WERI-Rb-1 (cell line): ENCODE measurements around the gene PGGHG.
"Not testable (repeated sequence)": the region's sequence is repeated elsewhere in the genome, so short reads cannot be mapped to it uniquely, and the experiment has no call there.

ENCODE experiments used
- DNase-seq: peaks from one replicate; pipeline ENCODE4 v3.0.0-alpha.2; 2020
- H3K27ac ChIP-seq: fragments of 250-450 bp; sonication (Bioruptor Pico); 2 replicates; pipeline ENCODE4 v1.5.1; 2020; ENCODE audit warnings: mild to moderate bottlenecking, moderate library complexity
- H3K27me3 ChIP-seq: fragments of 250-450 bp; sonication (Bioruptor Pico); 2 replicates; pipeline ENCODE4 v1.5.1; 2021; ENCODE audit warnings: mild to moderate bottlenecking, low read depth, moderate library complexity; ENCODE audit not compliant: insufficient read depth, severe bottlenecking
- H3K36me3 ChIP-seq: fragments of 250-450 bp; sonication (Bioruptor Pico); 2 replicates; pipeline ENCODE4 v1.5.1; 2020; ENCODE audit warnings: mild to moderate bottlenecking, moderate library complexity
- H3K4me3 ChIP-seq: 2 replicates; pipeline ENCODE4 v1.5.1; 2011; ENCODE audit warnings: low read depth, mild to moderate bottlenecking, control low read depth, low read length
- H3K9me3 ChIP-seq: fragments of 250-450 bp; sonication (Bioruptor Pico); 2 replicates; pipeline ENCODE4 v1.5.1; 2021; ENCODE audit warnings: mild to moderate bottlenecking, moderate library complexity; ENCODE audit not compliant: severe bottlenecking
- TF ChIP-seq, protein P1 (sequence below): IDR thresholded peaks from 2 replicates; pipeline ENCODE4 v1.5.1; 2011; ENCODE audit warnings: low read depth, mild to moderate bottlenecking, control low read depth, inconsistent platforms, low read length

Gene PGGHG

DNA sequence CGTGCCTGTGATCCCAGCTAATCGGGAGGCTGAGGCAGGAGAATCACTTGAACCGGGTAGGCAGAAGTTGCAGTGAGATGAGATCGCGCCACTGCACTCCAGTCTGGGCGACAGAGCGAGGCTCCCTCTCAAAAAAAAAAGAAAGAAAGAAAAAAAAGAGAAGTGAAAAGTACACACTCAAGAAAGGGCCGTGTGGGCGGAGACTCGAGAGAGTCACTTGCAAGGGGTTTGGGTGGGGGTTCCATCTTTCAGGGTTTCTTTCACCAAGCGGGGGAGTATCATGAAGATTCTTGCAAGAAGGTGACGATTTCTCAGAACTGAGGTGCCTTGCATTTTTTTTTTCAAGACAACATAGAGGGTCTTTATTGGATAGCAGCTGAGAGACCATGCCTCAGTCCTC is 14.4 kb downstream of the PGGHG start:
- no peaks in the 10 kb centered on the region for H3K9me3 ChIP-seq
- TF ChIP-seq, protein P1, sequence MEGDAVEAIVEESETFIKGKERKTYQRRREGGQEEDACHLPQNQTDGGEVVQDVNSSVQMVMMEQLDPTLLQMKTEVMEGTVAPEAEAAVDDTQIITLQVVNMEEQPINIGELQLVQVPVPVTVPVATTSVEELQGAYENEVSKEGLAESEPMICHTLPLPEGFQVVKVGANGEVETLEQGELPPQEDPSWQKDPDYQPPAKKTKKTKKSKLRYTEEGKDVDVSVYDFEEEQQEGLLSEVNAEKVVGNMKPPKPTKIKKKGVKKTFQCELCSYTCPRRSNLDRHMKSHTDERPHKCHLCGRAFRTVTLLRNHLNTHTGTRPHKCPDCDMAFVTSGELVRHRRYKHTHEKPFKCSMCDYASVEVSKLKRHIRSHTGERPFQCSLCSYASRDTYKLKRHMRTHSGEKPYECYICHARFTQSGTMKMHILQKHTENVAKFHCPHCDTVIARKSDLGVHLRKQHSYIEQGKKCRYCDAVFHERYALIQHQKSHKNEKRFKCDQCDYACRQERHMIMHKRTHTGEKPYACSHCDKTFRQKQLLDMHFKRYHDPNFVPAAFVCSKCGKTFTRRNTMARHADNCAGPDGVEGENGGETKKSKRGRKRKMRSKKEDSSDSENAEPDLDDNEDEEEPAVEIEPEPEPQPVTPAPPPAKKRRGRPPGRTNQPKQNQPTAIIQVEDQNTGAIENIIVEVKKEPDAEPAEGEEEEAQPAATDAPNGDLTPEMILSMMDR, result no peak
- no peaks in the 10 kb centered on the region for H3K27me3 ChIP-seq
- no peak for DNase-seq
- H3K4me3 ChIP-seq, result no peak overlapping the region
- no peak overlapping the region for H3K27ac ChIP-seq
- no peaks in the 10 kb centered on the region for H3K36me3 ChIP-seq

DNA sequence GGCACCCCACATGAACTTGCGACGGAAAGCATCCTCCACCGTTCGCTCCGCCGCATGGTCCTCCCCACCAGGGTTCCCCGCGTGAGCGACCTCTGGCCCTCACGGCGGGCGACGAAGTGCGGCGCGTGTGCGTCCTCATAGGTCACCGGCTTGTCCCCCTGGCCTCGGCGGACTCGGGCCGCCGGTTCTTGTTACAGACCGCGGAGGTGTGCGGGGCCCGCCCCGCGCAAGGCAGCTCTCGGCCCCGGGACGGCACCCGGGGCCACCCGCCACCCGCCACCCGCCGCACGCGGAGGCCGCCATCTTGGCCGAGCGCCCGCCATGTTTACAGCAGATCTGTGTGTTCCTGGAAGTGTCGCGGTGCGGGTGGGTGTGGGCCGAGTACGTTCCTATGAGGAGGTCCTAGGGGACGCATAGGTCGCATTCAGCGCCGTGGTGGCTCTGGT is 15.2 kb downstream of the PGGHG start:
- H3K9me3 ChIP-seq, result no peaks in the 10 kb centered on the region
- no peak overlapping the region for H3K27ac ChIP-seq
- DNase-seq, result no peak
- H3K36me3 ChIP-seq, result no peaks in the 10 kb centered on the region
- no peak overlapping the region for H3K4me3 ChIP-seq
- H3K27me3 ChIP-seq, result no peaks in the 10 kb centered on the region
- TF ChIP-seq, protein P1, result no peak

DNA sequence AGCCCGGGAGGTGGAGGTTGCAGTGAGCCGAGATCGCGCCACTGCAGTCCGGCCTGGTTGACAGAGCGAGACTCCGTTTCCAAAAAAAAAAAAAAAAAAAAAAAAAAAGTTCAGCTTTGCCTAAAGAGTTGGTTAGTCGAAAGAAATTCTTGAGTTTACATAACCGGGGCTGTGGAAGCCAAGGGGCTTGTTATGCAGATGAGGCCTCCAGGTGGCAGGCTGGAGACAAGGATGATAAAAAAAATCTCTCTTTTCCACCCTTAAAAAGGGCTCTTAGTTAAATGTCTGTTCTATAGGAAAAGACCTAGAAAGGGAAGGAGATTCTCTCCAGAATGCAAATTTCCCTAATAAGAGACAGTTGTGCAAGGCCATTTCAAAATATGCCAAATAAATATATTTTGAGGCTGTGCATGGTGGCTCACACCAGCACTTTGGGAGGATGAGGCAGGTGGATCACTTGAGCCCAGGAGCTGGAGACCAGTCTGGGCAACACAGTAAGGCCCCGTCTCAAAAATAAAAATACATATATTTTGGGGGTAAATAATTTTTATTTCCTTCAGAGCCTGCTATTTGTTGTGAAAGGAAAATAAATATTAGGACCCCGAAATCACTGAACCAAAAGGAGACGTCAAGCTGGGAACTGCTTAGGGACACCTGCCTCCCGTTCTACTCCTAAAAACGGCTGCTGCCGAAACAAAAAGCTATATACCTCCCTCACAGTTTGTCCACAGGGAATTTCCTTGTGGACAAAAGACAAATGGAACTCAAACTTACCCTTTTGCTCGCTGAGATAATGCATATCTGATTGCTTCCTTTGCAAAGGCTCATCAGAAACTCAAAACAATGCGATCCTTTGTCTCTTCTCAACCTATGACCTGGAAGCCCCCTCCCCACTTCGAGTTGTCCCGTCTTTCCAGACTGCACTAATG is 16.3 kb downstream of the PGGHG start:
- TF ChIP-seq, protein P1, result peak; percentile 53; the same call in 1 of the 2 replicates
- H3K36me3 ChIP-seq, result no peaks in the 10 kb centered on the region
- DNase-seq, result no peak
- H3K4me3 ChIP-seq, result no peak overlapping the region
- no peaks in the 10 kb centered on the region for H3K27me3 ChIP-seq
- H3K9me3 ChIP-seq, result no peaks in the 10 kb centered on the region
- no peak overlapping the region for H3K27ac ChIP-seq

- no peak for DNase-seq
- TF ChIP-seq, protein P1, result no peak
- no peaks in the 10 kb centered on the region for H3K9me3 ChIP-seq
- no peaks in the 10 kb centered on the region for H3K27me3 ChIP-seq
- H3K27ac ChIP-seq, result no peak overlapping the region
- no peak overlapping the region for H3K4me3 ChIP-seq
- H3K36me3 ChIP-seq, result no peaks in the 10 kb centered on the region
These were observed 16.9 kb downstream of the PGGHG start for GRCh38 chr11:305844-306211.

GRCh38 chr11:306645-307371 is 17.9 kb downstream of the PGGHG start:
- Histone ChIP-seq H3K27me3 (no peaks in the 10 kb centered on the region), H3K4me3 (no peak overlapping the region), H3K9me3 (no peaks in the 10 kb centered on the region), H3K27ac (no peak overlapping the region), H3K36me3 (no peaks in the 10 kb centered on the region)
- DNase-seq, result no peak
- TF ChIP-seq, protein P1, result no peak

DNA sequence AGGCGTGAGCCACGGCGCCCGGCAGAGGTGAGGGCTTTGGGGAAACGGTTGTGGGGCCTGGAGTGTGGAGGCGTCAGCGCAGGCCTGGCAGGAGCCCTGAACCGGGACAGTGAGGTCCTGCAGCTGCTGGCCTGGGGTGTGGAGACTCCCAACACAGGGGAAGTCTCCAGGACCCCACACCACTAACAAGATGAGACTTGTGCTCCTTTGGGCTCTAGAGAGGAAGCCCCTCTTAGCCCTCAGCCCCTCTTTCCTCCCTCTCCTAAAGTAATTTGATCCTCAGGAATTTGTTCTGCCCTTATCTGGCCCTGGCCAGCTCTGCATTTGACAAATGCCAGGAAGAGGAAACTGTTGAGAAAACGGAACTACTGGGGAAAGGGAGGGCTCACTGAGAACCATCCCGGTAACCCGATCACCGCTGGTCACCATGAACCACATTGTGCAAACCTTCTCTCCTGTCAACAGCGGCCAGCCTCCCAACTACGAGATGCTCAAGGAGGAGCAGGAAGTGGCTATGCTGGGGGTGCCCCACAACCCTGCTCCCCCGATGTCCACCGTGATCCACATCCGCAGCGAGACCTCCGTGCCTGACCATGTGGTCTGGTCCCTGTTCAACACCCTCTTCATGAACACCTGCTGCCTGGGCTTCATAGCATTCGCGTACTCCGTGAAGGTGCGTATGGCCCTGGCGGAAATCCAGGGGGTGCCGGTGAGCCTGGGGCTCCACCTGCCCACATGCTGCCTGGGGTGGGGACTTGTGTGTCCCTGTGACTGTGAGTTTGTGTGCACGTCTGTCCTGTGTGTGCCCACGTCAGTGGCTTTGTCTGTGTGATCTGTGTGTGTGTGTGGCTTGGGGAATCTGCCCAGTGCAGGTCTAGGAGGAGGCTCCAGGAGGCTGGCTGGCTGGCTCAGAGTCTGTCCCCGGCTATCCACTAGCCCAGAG is 19.1 kb downstream of the PGGHG start, which contains the start of gene IFITM2:
Gene IFITM2 (plus strand): TSS at position 51 of the 943 bp plus-strand sequence. CDS start 377 bp downstream, at position 428.
- H3K36me3 ChIP-seq, H3K27me3 ChIP-seq, DNase-seq, H3K27ac ChIP-seq, H3K4me3 ChIP-seq, H3K9me3 ChIP-seq: not testable (repeated sequence)

DNA sequence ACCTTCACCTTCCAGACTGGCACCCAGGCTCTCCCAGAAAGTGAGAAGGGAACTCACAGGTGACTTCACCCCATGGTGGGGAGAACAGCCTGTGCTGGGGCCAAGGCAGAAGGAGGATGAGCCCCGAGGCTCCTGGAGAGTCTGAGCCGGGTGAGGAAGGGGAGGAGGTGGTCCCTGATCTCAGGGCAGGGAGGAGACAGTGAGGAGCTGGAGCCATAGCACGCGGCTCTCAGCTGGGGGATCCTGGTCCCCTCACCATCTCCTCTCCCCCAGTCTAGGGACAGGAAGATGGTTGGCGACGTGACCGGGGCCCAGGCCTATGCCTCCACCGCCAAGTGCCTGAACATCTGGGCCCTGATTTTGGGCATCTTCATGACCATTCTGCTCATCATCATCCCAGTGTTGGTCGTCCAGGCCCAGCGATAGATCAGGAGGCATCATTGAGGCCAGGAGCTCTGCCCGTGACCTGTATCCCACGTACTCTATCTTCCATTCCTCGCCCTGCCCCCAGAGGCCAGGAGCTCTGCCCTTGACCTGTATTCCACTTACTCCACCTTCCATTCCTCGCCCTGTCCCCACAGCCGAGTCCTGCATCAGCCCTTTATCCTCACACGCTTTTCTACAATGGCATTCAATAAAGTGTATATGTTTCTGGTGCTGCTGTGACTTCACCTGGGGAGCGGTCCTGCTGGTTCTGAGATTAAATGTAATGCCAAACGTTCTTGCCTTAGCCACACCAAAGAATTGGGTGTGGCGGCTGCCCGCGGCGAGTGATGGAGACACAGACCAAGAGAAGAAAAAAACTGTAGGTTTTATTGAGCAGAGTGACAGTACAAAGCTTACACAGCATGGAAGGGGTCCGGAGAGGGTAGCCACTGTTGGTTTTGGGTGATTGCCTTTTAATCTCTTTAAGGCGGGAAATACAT is 20.1 kb downstream of the PGGHG start:
- not testable (repeated sequence) for H3K9me3 ChIP-seq, H3K36me3 ChIP-seq, H3K4me3 ChIP-seq, H3K27me3 ChIP-seq, DNase-seq, H3K27ac ChIP-seq
